ENCODE results near the gene FGF18. TPM values are rescaled to one million over a fixed set of nuclear protein-coding genes. Genes with fewer than 3 reads are reported as not detected.

Gene FGF18
- total RNA-seq, 1 experiment from 2014 or later = 0.94 TPM

- H2AK5ac ChIP-seq (ENCODE audit: insufficient read length, low read length) = no peak overlapping the region
- H3K4ac ChIP-seq (ENCODE audit: low read depth, low read length) = no peak overlapping the region
- no peak overlapping the region for H4K5ac ChIP-seq (ENCODE audit: insufficient read length, low read depth, low read length)
- no peaks in the 10 kb centered on the region for H3K79me1 ChIP-seq (ENCODE audit: insufficient read depth, low read depth, low read length, poor library complexity, severe bottlenecking)
- no peak overlapping the region for H2BK20ac ChIP-seq (ENCODE audit: low read depth, low read length, poor library complexity, severe bottlenecking)
- H2BK5ac ChIP-seq (ENCODE audit: insufficient read length, low read length) = no peak overlapping the region
- H2BK12ac ChIP-seq (ENCODE audit: insufficient read length, low read depth, low read length) = no peak overlapping the region
- H3K9me3 ChIP-seq (ENCODE audit: control insufficient read depth, low read depth, low read length) = no peaks in the 10 kb centered on the region
- H3K27me3 ChIP-seq (ENCODE audit: insufficient read depth, low read length) = no peaks in the 10 kb centered on the region
- H2BK15ac ChIP-seq (ENCODE audit: low read depth, low read length) = no peak overlapping the region
- no peak overlapping the region for H3K18ac ChIP-seq (ENCODE audit: insufficient read length, low read depth, low read length)
- no peaks in the 10 kb centered on the region for H3K79me2 ChIP-seq (ENCODE audit: insufficient read depth, low read length)
- no peaks in the 10 kb centered on the region for H3K9me3 Mint-ChIP-seq
- no peak overlapping the region for H3T11ph ChIP-seq (ENCODE audit: low read length)
- DNase-seq = no peak
- no peak overlapping the region for H2AFZ ChIP-seq (ENCODE audit: low read length)
- H3K4me2 ChIP-seq (ENCODE audit: insufficient read depth, insufficient read length, low read length) = no peak overlapping the region
- no peak overlapping the region for H3K27ac ChIP-seq (ENCODE audit: insufficient read length, low read depth, low read length)
- H2BK120ac ChIP-seq (ENCODE audit: low read depth, low read length, poor library complexity, severe bottlenecking) = no peak overlapping the region
- H3K4me1 Mint-ChIP-seq = peaks cover 0 to 10% of the 10 kb centered on the region in 2 experiments; a peak in 3 of 4 replicates
- no peak overlapping the region for H3K9ac ChIP-seq (ENCODE audit: extremely low read depth, insufficient read length, low read length)
- H3K14ac ChIP-seq (ENCODE audit: insufficient read depth, low read length) = no peak overlapping the region
- no peaks in the 10 kb centered on the region for H4K20me1 ChIP-seq (ENCODE audit: control insufficient read depth, insufficient read depth, insufficient read length)
- WGBS (ENCODE audit: extremely low coverage, insufficient read length, low lambda C conversion rate) = no CpG with 5 or more reads among the region's 1 CpG
- peaks cover 8% of the 10 kb centered on the region; the same call in 1 of the 2 replicates for H3K27me3 Mint-ChIP-seq (ENCODE audit: low read depth)
- H4K8ac ChIP-seq (replicated peaks; ENCODE audit: insufficient read length, low read depth, low read length) = no peak overlapping the region
- H4K91ac ChIP-seq (ENCODE audit: insufficient read length, low read depth, low read length) = no peak overlapping the region
- no peaks in the 10 kb centered on the region; a peak in 1 of 7 replicates for H3K36me3 Mint-ChIP-seq (ENCODE audit: insufficient read depth in 1 of 3, low read depth in 3 of 3)
- H3K56ac ChIP-seq (ENCODE audit: insufficient read length, low read depth, low read length) = no peak overlapping the region
- H3K27ac Mint-ChIP-seq = no peak overlapping the region
- no peaks in the 10 kb centered on the region for H3K23me2 ChIP-seq (ENCODE audit: insufficient read length, low read depth, low read length, poor library complexity, severe bottlenecking)
- TF ChIP-seq, protein P1, sequence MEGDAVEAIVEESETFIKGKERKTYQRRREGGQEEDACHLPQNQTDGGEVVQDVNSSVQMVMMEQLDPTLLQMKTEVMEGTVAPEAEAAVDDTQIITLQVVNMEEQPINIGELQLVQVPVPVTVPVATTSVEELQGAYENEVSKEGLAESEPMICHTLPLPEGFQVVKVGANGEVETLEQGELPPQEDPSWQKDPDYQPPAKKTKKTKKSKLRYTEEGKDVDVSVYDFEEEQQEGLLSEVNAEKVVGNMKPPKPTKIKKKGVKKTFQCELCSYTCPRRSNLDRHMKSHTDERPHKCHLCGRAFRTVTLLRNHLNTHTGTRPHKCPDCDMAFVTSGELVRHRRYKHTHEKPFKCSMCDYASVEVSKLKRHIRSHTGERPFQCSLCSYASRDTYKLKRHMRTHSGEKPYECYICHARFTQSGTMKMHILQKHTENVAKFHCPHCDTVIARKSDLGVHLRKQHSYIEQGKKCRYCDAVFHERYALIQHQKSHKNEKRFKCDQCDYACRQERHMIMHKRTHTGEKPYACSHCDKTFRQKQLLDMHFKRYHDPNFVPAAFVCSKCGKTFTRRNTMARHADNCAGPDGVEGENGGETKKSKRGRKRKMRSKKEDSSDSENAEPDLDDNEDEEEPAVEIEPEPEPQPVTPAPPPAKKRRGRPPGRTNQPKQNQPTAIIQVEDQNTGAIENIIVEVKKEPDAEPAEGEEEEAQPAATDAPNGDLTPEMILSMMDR (conservative IDR thresholded peaks at IDR 0.05) = no peak
- H3K4me3 Mint-ChIP-seq = no peak overlapping the region
- H3K23ac ChIP-seq (ENCODE audit: insufficient read length, low read depth, low read length) = no peak overlapping the region
- peaks cover 2% of the 10 kb centered on the region; the same call in 1 of the 2 replicates for H3K4me1 ChIP-seq (ENCODE audit: insufficient read depth, low read length)
Observed at GRCh38 chr5:171476701-171477100, 57.3 kb downstream of the FGF18 start.
